HUES48 (cell line): ENCODE data around the gene SLC66A1.
"Not testable (repeated sequence)": the region's sequence is repeated elsewhere in the genome, so short reads cannot be mapped to it uniquely, and the experiment has no call there.

Experiments
- H3K27ac ChIP-seq: one replicate; pipeline ENCODE4 v1.7.0; 2013; ENCODE audit warnings: low read depth, low read length, inconsistent platforms
- H3K27me3 ChIP-seq: 2 replicates; pipeline ENCODE4 v1.6.1; 2013; ENCODE audit warnings: mild to moderate bottlenecking, low read length; ENCODE audit not compliant: control insufficient read depth, insufficient read depth
- H3K36me3 ChIP-seq: 2 replicates; pipeline ENCODE4 v1.6.1; 2013; ENCODE audit warnings: low read length; ENCODE audit not compliant: control insufficient read depth, insufficient read depth
- H3K4me1 ChIP-seq: 2 replicates; pipeline ENCODE4 v1.6.1; 2013; ENCODE audit warnings: mild to moderate bottlenecking, low read length; ENCODE audit not compliant: control insufficient read depth, insufficient read depth
- H3K4me3 ChIP-seq: 2 replicates; pipeline ENCODE4 v1.5.1; 2013; ENCODE audit warnings: mild to moderate bottlenecking, low read depth, low read length
- H3K9ac ChIP-seq: 2 replicates; pipeline ENCODE4 v1.6.1; 2013; ENCODE audit warnings: mild to moderate bottlenecking, low read depth, low read length, moderate library complexity
- H3K9me3 ChIP-seq: 2 replicates; pipeline ENCODE4 v1.6.1; 2013; ENCODE audit warnings: low read length; ENCODE audit not compliant: control insufficient read depth, insufficient read depth

Gene SLC66A1

DNA sequence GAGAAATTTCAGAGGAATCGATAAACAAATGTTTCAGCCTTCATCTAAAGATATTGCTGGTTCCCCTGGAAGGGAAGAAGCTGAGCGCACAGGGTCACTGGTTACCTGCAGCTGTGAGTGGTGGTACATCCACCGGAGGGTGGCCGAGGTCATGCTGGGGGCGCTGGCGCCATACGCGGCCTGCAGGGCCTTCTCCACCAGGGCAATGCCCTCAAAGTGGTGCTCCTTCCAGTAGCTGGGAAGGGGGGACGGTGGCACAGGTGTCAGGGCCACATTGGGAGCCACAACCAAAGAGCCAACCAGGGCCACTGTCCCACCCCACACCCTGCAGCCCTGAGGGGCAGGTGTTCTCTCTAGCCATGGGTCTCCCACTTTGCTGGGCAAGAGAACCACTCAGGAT is 28.2 kb upstream of the SLC66A1 start:
- Histone ChIP-seq H3K27ac (no peak overlapping the region), H3K36me3 (no peaks in the 10 kb centered on the region), H3K4me3 (no peak overlapping the region), H3K4me1 (no peaks in the 10 kb centered on the region), H3K27me3 (peaks cover 11% of the 10 kb centered on the region), H3K9ac (no peak overlapping the region), H3K9me3 (no peaks in the 10 kb centered on the region)

DNA sequence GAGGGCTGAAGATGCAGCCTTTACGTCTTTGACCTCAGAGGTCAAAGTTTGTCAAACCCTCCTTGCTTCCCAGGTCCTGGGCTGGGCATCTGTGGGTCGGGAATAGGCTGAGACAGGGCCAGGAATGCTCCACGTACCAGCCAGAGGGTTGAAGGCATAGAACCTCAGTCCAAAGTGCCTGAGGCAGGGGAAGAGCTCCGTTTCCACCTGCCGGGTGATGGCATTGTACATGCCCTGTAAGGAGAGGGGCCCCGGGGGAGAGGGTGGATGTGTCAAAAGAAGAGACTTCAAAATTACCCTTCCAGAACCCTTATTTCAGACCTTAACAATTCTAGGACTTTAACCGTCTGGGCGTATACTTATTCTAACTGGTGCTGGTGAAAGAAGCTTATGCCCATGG is 27.2 kb upstream of the SLC66A1 start:
- no peaks in the 10 kb centered on the region for H3K36me3 ChIP-seq
- H3K27ac ChIP-seq = no peak overlapping the region
- H3K4me3 ChIP-seq = no peak overlapping the region
- H3K4me1 ChIP-seq = no peaks in the 10 kb centered on the region
- peaks cover 21% of the 10 kb centered on the region for H3K27me3 ChIP-seq
- H3K9ac ChIP-seq = no peak overlapping the region
- H3K9me3 ChIP-seq = no peaks in the 10 kb centered on the region

DNA sequence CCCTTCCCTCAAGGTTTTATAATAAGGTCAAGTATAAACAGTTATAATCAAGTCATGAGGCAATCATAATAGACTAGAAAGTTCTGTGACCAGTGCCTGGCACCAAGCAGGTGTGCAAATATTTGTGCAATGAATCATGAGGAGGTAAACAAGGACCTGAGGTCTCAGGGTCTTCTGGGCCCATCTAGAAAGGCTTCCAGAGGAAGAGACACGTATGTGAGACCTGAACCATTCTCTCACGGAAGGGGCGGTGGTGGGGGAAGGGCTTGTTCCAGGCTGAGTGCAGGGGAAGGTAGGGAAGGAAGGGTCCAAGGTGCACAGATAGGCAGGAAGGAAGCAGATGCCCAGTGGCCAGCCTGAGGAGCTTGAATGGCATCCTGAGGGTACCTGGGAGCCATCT is 26.8 kb upstream of the SLC66A1 start:
- not testable (repeated sequence) for H3K4me1 ChIP-seq, H3K4me3 ChIP-seq, H3K36me3 ChIP-seq, H3K9ac ChIP-seq, H3K27ac ChIP-seq, H3K9me3 ChIP-seq
- H3K27me3 ChIP-seq = peaks cover 26% of the 10 kb centered on the region

DNA sequence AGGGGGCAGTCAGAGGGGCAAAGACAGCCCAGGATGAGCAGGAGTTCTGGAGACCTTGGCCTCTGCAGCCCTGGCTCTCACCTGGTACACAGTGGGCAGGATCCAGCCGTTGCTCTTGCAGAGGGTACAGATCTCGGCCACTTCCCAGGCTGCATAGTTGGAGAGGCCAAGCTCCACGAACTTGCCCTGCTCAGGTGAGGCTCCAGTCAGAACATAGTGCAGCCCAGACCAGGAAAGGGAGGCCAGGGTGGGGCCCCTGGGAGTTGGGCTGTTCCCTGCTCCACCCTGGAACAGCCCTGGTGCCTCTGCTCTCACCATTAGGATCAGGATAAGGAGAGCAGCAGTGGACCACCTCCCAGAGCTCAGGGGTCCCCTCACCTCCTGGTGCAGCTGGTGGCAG is 26.3 kb upstream of the SLC66A1 start:
- H3K4me1 ChIP-seq, H3K4me3 ChIP-seq, H3K9ac ChIP-seq: not testable (repeated sequence)

DNA sequence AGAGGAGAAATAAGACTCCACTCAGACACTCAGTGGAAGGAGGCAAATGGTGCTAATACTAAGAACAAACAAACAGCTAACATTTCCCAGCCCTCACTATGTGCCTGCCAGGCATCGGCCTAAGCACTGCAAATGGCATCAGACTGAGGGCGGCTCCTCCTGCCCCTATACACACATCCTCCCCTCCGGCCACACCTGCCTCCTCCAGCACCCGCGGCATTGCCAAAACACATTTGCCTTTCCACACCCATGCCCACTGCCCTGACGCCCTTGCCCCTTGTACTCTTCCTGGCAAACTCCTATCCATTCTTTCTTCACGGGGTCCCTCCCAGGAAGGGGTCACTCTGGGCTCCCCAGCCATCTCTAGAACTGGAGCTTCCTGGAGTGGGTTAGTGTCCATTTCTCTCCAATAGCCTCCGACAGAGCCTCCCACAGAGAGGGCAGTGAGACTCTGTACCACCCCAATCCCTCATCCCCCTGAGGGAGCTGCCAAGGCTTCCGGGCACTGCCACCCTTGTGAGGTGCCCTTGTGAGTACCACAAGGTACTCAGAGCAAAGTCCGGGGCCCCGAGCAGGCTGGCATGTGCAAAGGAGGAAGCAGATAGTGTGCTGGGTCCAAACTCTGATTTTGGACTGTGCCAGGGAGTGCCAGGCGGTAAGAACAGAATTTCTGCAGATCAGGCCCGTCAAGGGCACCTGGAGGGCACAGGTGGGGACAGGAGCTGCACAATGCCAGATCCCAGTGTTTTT is 24.5 kb upstream of the SLC66A1 start:
- Histone ChIP-seq H3K27me3 (peaks cover 26% of the 10 kb centered on the region), H3K4me1 (no peaks in the 10 kb centered on the region), H3K36me3 (no peaks in the 10 kb centered on the region), H3K9me3 (0 out of 2 replicates have a peak, but pooled peaks cover 6% of the 10 kb centered on the region), H3K4me3 (no peak overlapping the region), H3K27ac (no peak overlapping the region), H3K9ac (no peak overlapping the region)

More for the DNA sequence above, 26.3 kb upstream of the SLC66A1 start:
- not testable (repeated sequence) for H3K27ac ChIP-seq, H3K36me3 ChIP-seq, H3K9me3 ChIP-seq
- peaks cover 26% of the 10 kb centered on the region for H3K27me3 ChIP-seq

DNA sequence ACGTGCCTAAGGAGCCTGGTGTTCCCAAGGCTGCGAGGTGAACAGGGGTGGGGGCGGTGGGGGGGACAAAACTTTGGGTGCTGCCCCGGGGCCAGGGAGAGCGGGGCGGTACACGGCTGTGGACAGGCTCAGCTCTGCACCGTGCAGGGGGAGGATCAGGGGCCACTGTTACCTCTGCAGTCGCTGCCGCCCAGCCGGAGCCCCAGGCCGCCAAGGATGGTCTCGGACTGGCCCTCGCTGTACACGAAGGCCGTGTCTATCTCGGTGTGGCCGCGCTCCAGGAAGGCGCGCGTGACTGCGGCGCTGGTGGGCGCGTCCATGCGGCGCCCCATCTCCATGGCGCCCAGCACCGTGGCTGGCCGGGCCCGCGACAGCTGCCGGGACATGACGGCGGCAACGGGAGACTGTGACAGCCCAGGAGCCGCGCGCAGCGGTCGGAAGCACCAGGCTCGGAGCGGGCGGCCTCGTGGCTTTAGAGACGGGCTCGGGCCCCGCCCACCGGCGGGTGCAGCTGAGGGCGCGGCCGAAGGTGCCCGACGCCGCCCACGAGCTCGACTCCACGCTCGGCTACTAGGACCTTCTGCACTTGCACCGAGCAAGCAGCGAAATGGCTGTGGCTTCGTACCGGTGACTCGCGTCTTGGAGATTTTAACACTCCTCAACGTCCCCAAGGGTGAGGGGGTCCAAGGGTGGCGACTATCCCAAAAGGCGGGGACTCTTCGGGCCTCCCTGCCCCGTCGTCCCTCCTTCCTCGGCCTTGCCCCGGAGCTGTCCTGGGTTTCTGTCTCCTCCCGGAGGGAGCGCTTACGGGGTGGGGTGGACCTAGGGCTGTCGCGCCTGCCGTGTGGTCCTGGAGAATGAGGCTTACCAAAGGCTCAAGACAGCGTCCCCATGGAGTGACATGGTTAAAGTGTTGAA is 23.5 kb upstream of the SLC66A1 start, which contains the start of gene AKR7A3:
Gene AKR7A3, minus strand, starts transcription at position 447 of the 918 bp plus-strand sequence. Its CDS starts 61 bp downstream, at position 386.
- H3K9ac ChIP-seq, H3K27ac ChIP-seq, H3K4me1 ChIP-seq, H3K36me3 ChIP-seq: not testable (repeated sequence)
- peak within 1 kb of the TSS; percentile 62 for H3K4me3 ChIP-seq
- peaks cover 12% of the 10 kb centered on the region for H3K9me3 ChIP-seq
- H3K27me3 ChIP-seq = peaks cover 26% of the 10 kb centered on the region

DNA sequence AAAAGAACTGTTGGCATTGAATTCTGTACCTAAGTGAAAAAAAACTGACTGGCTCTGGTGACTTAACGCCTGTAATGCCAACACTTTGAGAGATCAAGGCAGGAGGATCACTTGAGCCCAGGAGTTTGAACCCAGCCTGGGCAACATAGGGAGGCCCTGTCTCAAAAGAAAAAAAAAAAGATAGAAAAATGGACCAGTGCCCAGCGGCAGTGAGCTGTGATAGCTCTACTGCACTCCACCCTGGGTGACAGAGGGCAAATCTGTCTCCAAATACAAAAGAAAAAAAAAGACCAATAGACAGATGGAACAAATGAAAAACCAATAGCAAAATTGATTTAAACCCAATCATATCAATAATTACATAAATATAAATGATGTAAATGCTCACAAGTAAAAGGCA is 22.9 kb upstream of the SLC66A1 start:
- no peak overlapping the region for H3K9ac ChIP-seq
- H3K36me3 ChIP-seq = no peaks in the 10 kb centered on the region
- peaks cover 26% of the 10 kb centered on the region for H3K27me3 ChIP-seq
- H3K4me3 ChIP-seq = peak overlapping the region; percentile 62
- H3K4me1 ChIP-seq = no peaks in the 10 kb centered on the region
- H3K27ac ChIP-seq = no peak overlapping the region
- H3K9me3 ChIP-seq = peaks cover 17% of the 10 kb centered on the region

DNA sequence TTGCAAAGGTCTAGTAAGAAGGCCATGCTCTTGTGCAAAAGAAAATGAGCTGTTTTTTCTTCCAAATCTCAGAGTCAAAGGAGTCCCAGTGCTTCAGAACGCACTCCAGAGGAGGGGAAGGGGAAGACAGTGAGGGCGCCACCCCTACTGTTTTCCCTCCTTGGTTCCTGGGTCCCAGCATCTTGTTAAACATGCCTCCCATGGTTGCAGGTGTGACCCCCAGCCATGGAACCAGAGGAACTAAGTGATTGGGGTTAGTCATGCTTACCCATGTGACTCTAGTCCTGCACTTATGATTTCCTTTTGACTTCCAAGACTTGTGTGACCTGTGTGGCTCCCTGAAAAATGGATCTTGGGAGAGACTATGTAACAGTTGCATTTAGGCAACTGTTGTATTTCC is 17.5 kb upstream of the SLC66A1 start:
- Histone ChIP-seq H3K4me3 (no peak overlapping the region), H3K4me1 (no peaks in the 10 kb centered on the region), H3K9me3 (peaks cover 31% of the 10 kb centered on the region), H3K27me3 (peaks cover 8% of the 10 kb centered on the region), H3K27ac (no peak overlapping the region), H3K36me3 (no peaks in the 10 kb centered on the region), H3K9ac (no peak overlapping the region)

DNA sequence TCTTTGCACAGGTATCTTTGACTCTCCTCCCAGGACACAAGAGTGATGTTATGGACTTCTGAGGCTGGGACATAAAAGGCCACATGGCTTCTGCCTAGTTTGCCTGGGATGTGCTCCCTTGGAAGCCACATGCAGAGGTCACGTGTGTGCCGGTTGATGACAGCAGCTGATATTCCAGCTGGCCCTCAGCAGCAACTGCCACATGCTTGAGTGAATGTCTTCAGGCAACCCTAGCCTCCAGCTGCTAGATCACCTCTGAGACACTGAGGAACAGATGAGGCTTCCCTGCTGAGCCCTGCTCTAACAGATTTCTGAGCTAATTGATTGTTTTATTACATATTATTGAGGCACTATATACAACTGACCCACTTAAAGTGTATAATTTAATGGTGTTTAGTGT is 11.9 kb upstream of the SLC66A1 start:
- Histone ChIP-seq H3K4me3 (no peak overlapping the region), H3K9me3 (peaks cover 5% of the 10 kb centered on the region), H3K4me1 (no peaks in the 10 kb centered on the region), H3K9ac (no peak overlapping the region), H3K27ac (no peak overlapping the region), H3K36me3 (peaks cover 27% of the 10 kb centered on the region), H3K27me3 (no peaks in the 10 kb centered on the region)

DNA sequence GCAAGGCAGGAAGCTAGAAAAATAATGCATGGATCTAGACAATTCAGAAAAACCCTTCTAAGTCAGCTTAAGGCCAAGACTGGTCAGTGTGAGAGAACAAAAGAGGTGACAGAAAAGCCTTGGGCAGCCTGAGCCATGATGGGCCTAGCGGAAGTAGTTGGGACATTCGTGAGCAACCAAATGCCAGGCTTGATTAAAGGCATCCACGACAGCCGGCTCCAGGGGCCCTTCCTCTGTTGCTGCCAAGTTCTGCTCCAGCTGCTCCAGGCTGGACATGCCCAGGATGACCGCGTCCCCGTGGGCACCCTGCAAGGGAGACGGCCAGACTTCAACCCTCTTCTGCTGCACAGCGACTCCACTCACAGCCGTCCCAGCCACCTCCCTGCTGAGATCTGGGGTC is 8.0 kb upstream of the SLC66A1 start:
- not testable (repeated sequence) for H3K9me3 ChIP-seq, H3K27ac ChIP-seq
- H3K36me3 ChIP-seq = peaks cover 58% of the 10 kb centered on the region

DNA sequence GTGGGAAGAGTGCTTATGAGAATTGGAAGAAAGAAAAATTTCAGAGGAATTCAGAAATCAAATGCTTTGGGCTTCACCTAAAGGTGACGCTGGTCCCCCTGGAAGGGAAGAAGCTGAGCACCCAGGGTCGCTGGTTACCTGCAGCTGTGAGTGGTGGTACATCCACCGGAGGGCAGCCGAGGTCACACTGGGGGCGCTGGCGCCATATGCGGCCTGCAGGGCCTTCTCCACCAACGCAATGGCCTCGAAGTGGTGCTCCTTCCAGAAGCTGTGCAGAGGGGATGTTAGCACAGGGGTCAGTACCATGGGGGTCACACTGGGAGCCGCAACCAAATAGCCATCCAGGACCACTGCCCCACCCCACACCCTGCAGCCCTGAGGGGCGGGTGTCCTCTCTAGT is 6.2 kb upstream of the SLC66A1 start:
- Histone ChIP-seq H3K4me1 (no peaks in the 10 kb centered on the region), H3K27ac (no peak overlapping the region), H3K4me3 (no peak overlapping the region), H3K27me3 (peaks cover 2% of the 10 kb centered on the region), H3K9ac (no peak overlapping the region), H3K36me3 (peaks cover 55% of the 10 kb centered on the region), H3K9me3 (no peaks in the 10 kb centered on the region)

More for the DNA sequence above, 8.0 kb upstream of the SLC66A1 start:
- H3K27me3 ChIP-seq, H3K4me1 ChIP-seq, H3K4me3 ChIP-seq, H3K9ac ChIP-seq: not testable (repeated sequence)
